BE2C (cell line): ENCODE measurements around the gene TAS2R40.

ENCODE experiments used
- DNase-seq: peaks from one replicate; pipeline ENCODE4 v3.0.0-alpha.2; 2020
- H3K27me3 ChIP-seq: fragments of 250-450 bp; sonication (Bioruptor Pico); 2 replicates; pipeline ENCODE4 v1.5.1; 2020; ENCODE audit warnings: mild to moderate bottlenecking
- H3K36me3 ChIP-seq: fragments of 250-450 bp; sonication (Bioruptor Pico); 2 replicates; pipeline ENCODE4 v1.5.1; 2020; ENCODE audit warnings: mild to moderate bottlenecking
- H3K4me1 ChIP-seq: fragments of 250-450 bp; sonication (Bioruptor Pico); 2 replicates; pipeline ENCODE4 v1.5.1; 2020
- H3K4me3 ChIP-seq: 2 replicates; pipeline ENCODE4 v1.5.1; 2011; ENCODE audit warnings: low read depth, low read length
- H3K9me3 ChIP-seq: fragments of 250-450 bp; sonication (Bioruptor Pico); 2 replicates; pipeline ENCODE4 v1.5.1; 2020
- TF ChIP-seq, protein P1 (sequence below): IDR thresholded peaks from 2 replicates; pipeline ENCODE4 v1.5.1; 2012; ENCODE audit warnings: mild to moderate bottlenecking, low read depth, low read length

TAS2R40 gene

DNA sequence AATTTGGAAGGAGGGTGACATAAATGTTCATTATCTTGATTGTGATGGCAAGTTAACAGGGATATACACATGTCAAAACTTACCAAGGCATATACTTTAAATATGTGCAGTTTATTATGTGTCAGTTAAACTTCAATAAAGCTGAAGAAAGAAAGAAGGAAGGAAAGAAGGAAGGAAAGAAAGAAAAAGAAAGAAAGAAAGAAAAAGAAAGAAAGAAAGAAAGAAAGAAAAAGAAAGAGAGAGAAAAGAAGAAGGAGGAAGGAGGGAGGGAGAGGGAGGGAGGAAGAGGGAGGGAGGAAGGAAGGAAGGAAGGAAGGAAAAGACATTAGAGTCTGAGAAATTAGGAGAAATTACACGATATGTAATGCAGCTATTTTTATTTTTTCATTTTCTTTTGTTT lies 25.5 kb downstream of the TAS2R40 start:
- Histone ChIP-seq H3K27me3 (peaks cover 11% of the 10 kb centered on the region), H3K4me3 (no peak overlapping the region), H3K4me1 (no peaks in the 10 kb centered on the region), H3K9me3 (no peaks in the 10 kb centered on the region), H3K36me3 (no peaks in the 10 kb centered on the region)
- TF ChIP-seq, protein P1, sequence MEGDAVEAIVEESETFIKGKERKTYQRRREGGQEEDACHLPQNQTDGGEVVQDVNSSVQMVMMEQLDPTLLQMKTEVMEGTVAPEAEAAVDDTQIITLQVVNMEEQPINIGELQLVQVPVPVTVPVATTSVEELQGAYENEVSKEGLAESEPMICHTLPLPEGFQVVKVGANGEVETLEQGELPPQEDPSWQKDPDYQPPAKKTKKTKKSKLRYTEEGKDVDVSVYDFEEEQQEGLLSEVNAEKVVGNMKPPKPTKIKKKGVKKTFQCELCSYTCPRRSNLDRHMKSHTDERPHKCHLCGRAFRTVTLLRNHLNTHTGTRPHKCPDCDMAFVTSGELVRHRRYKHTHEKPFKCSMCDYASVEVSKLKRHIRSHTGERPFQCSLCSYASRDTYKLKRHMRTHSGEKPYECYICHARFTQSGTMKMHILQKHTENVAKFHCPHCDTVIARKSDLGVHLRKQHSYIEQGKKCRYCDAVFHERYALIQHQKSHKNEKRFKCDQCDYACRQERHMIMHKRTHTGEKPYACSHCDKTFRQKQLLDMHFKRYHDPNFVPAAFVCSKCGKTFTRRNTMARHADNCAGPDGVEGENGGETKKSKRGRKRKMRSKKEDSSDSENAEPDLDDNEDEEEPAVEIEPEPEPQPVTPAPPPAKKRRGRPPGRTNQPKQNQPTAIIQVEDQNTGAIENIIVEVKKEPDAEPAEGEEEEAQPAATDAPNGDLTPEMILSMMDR: no peak
- DNase-seq: no peak

- no peak for DNase-seq
- Histone ChIP-seq H3K27me3 (peaks cover 11% of the 10 kb centered on the region), H3K36me3 (no peaks in the 10 kb centered on the region), H3K4me1 (no peaks in the 10 kb centered on the region), H3K9me3 (no peaks in the 10 kb centered on the region), H3K4me3 (no peak overlapping the region)
- TF ChIP-seq, protein P1: no peak
These were observed 27.0 kb downstream of the TAS2R40 start for GRCh38 chr7:143248761-143249354.

DNA sequence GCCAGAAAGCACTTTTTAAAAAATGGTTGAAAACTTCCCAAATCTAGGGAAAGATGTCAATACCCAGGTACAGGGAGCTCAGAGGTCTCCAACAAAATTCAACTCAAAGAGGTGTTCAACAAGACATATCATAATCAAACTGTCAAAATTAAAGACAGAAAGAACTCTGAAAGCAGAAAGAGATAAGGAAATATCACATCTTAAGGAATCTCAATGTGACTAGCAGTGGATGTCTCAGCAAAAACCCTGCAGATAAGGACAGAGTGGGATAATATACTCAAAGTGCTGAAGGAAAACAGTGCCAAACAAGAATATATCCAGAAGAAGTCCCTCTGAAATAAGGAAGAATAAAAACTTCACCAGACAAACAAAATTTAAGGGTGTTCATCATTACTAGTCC lies 28.4 kb downstream of the TAS2R40 start:
- no peaks in the 10 kb centered on the region for H3K4me1 ChIP-seq

DNA sequence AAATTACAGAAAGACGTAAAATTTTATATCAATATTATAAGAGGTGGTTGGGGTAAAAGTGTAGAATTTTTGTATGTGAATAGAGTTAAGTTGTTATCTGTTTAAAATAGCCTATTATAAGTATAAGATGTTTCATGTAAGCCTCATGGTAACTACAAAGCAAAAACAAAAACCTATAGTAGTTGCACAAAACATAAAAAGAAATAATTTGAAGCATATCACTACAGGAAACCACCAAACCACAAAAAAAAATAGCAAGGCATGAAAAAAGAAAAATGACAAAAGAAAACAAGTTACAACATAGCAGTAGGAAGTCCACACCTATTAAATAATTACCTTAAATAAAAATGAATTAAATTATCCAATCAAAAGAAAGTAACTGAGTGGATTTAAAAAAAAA lies 29.0 kb downstream of the TAS2R40 start:
- TF ChIP-seq, protein P1: no peak
- H3K27me3 ChIP-seq: peaks cover 6% of the 10 kb centered on the region
- H3K36me3 ChIP-seq: no peaks in the 10 kb centered on the region
- no peak for DNase-seq
- H3K4me1 ChIP-seq: no peaks in the 10 kb centered on the region
- no peaks in the 10 kb centered on the region for H3K9me3 ChIP-seq
- no peak overlapping the region for H3K4me3 ChIP-seq

More for the DNA sequence above, 28.4 kb downstream of the TAS2R40 start:
- DNase-seq: no peak
- Histone ChIP-seq H3K27me3 (peaks cover 8% of the 10 kb centered on the region), H3K36me3 (no peaks in the 10 kb centered on the region), H3K4me3 (no peak overlapping the region), H3K9me3 (no peaks in the 10 kb centered on the region)
- TF ChIP-seq, protein P1: no peak

GRCh38 chr7:143252006-143252405 lies 30.2 kb downstream of the TAS2R40 start:
- no peaks in the 10 kb centered on the region for H3K9me3 ChIP-seq
- peaks cover 3% of the 10 kb centered on the region; the same call in 1 of the 2 replicates for H3K27me3 ChIP-seq
- DNase-seq: no peak
- H3K36me3 ChIP-seq: no peaks in the 10 kb centered on the region
- no peak overlapping the region for H3K4me3 ChIP-seq
- TF ChIP-seq, protein P1: no peak
- H3K4me1 ChIP-seq: no peaks in the 10 kb centered on the region

DNA sequence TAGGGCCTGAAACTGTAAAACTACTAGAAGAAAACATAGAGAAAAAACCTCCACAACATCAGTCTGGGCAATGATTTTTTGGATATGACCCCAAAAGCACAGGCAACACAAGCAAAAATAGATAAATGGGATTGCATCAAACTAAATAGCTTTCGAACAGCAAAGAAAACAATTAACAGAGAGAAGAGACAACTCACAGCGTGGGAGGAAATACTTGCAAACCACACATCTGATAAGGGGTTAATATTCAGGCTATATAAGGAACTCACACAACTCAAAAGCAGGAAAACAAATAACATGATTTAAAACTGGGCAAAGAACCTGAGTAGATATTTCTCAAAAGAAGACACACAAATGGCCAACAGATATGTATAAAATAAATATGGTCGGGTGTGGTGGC lies 33.7 kb downstream of the TAS2R40 start:
- no peaks in the 10 kb centered on the region for H3K27me3 ChIP-seq
- H3K9me3 ChIP-seq: no peaks in the 10 kb centered on the region
- TF ChIP-seq, protein P1: no peak
- DNase-seq: no peak
- no peaks in the 10 kb centered on the region for H3K4me1 ChIP-seq
- H3K4me3 ChIP-seq: no peak overlapping the region
- H3K36me3 ChIP-seq: no peaks in the 10 kb centered on the region
